IPS DF 6.9 (cell line): ENCODE data around the gene RNLS.

ENCODE experiments used
- DNase-seq: peaks from one replicate; pipeline ENCODE4 v3.0.0-alpha.2; 2013; ENCODE audit warnings: low read depth, low spot score
- H3K27ac ChIP-seq: one replicate; pipeline ENCODE4 v1.5.1; 2013; ENCODE audit warnings: low read length, control low read depth
- H3K27me3 ChIP-seq: 2 replicates; pipeline ENCODE4 v1.6.1; 2013; ENCODE audit warnings: mild to moderate bottlenecking, low read length; ENCODE audit not compliant: control insufficient read depth, insufficient read depth
- H3K36me3 ChIP-seq: 2 replicates; pipeline ENCODE4 v1.6.1; 2013; ENCODE audit warnings: low read length; ENCODE audit not compliant: control insufficient read depth, insufficient read depth
- H3K4me1 ChIP-seq: 2 replicates; pipeline ENCODE4 v1.6.1; 2013; ENCODE audit warnings: low read length; ENCODE audit not compliant: control insufficient read depth, insufficient read depth
- H3K4me3 ChIP-seq: 2 replicates; pipeline ENCODE4 v1.5.1; 2013; ENCODE audit warnings: mild to moderate bottlenecking, low read length
- H3K9me3 ChIP-seq: 2 replicates; pipeline ENCODE4 v1.6.1; 2013; ENCODE audit warnings: low read length, inconsistent platforms; ENCODE audit not compliant: control insufficient read depth, insufficient read depth
- WGBS: extraction: QIAGEN DNeasy Blood & Tissue Kit; methylation state at CpG from one replicate; pipeline ENCODE4 v1.1.7; 2013; ENCODE audit warnings: mixed read lengths, missing lambda C conversion rate; ENCODE audit not compliant: insufficient read length, insufficient coverage; 5-methylcytosine and 5-hydroxymethylcytosine counted together

The RNLS gene

GRCh38 chr10:88431103-88431502 is 152.0 kb downstream of the RNLS start:
- no peak for DNase-seq
- no CpG with 5 or more reads among the region's 1 CpG for WGBS

GRCh38 chr10:88428976-88429375 is 154.1 kb downstream of the RNLS start:
- WGBS, result no CpG with 5 or more reads among the region's 1 CpG
- Histone ChIP-seq H3K27ac (no peak overlapping the region), H3K36me3 (no peaks in the 10 kb centered on the region), H3K9me3 (no peaks in the 10 kb centered on the region), H3K4me1 (no peaks in the 10 kb centered on the region), H3K4me3 (no peak overlapping the region), H3K27me3 (no peaks in the 10 kb centered on the region)
- no peak for DNase-seq

More at GRCh38 chr10:88431103-88431502, 152.0 kb downstream of the RNLS start:
- H3K27me3 ChIP-seq, result no peaks in the 10 kb centered on the region
- H3K4me3 ChIP-seq, result no peak overlapping the region
- no peak overlapping the region for H3K27ac ChIP-seq
- H3K36me3 ChIP-seq, result no peaks in the 10 kb centered on the region
- H3K9me3 ChIP-seq, result no peaks in the 10 kb centered on the region
- H3K4me1 ChIP-seq, result no peaks in the 10 kb centered on the region

GRCh38 chr10:88428442-88428841 is 154.7 kb downstream of the RNLS start:
- DNase-seq, result no peak
- Histone ChIP-seq H3K27me3 (no peaks in the 10 kb centered on the region), H3K9me3 (no peaks in the 10 kb centered on the region), H3K4me3 (no peak overlapping the region), H3K4me1 (no peaks in the 10 kb centered on the region), H3K36me3 (no peaks in the 10 kb centered on the region), H3K27ac (no peak overlapping the region)
- no CpG with 5 or more reads among the region's 1 CpG for WGBS

- no peak overlapping the region for H3K4me3 ChIP-seq
- H3K36me3 ChIP-seq, result no peaks in the 10 kb centered on the region
- no peak for DNase-seq
- no peaks in the 10 kb centered on the region for H3K27me3 ChIP-seq
- no peaks in the 10 kb centered on the region for H3K9me3 ChIP-seq
- H3K4me1 ChIP-seq, result no peaks in the 10 kb centered on the region
- no peak overlapping the region for H3K27ac ChIP-seq
- no CpG with 5 or more reads among the region's 2 CpGs for WGBS
Observed at GRCh38 chr10:88427024-88427423, 156.1 kb downstream of the RNLS start.

GRCh38 chr10:88424881-88425280 is 158.2 kb downstream of the RNLS start:
- DNase-seq, result no peak
- H3K27me3 ChIP-seq, result no peaks in the 10 kb centered on the region
- WGBS, result no CpG with 5 or more reads among the region's 5 CpGs

GRCh38 chr10:88423732-88424131 is 159.4 kb downstream of the RNLS start:
- H3K4me1 ChIP-seq, result 0 out of 2 replicates have a peak, but pooled peaks cover 2% of the 10 kb centered on the region
- no peaks in the 10 kb centered on the region for H3K36me3 ChIP-seq
- no peaks in the 10 kb centered on the region for H3K9me3 ChIP-seq
- no peaks in the 10 kb centered on the region for H3K27me3 ChIP-seq
- H3K27ac ChIP-seq, result no peak overlapping the region
- DNase-seq, result no peak
- no peak overlapping the region for H3K4me3 ChIP-seq

More at GRCh38 chr10:88424881-88425280, 158.2 kb downstream of the RNLS start:
- H3K9me3 ChIP-seq, result no peaks in the 10 kb centered on the region
- H3K4me3 ChIP-seq, result no peak overlapping the region
- no peaks in the 10 kb centered on the region for H3K36me3 ChIP-seq
- no peak overlapping the region for H3K27ac ChIP-seq
- no peaks in the 10 kb centered on the region for H3K4me1 ChIP-seq

- DNase-seq, result no peak
- Histone ChIP-seq H3K27me3 (no peaks in the 10 kb centered on the region), H3K4me3 (no peak overlapping the region), H3K36me3 (no peaks in the 10 kb centered on the region), H3K27ac (no peak overlapping the region), H3K9me3 (no peaks in the 10 kb centered on the region), H3K4me1 (0 out of 2 replicates have a peak, but pooled peaks cover 2% of the 10 kb centered on the region)
- no CpG with 5 or more reads among the region's 4 CpGs for WGBS
Observed at GRCh38 chr10:88421590-88421989, 161.5 kb downstream of the RNLS start.

- Histone ChIP-seq H3K4me3 (no peak overlapping the region), H3K27ac (no peak overlapping the region), H3K9me3 (no peaks in the 10 kb centered on the region), H3K36me3 (no peaks in the 10 kb centered on the region), H3K4me1 (peaks cover 4% of the 10 kb centered on the region; the same call in 1 of the 2 replicates), H3K27me3 (no peaks in the 10 kb centered on the region)
- no peak for DNase-seq
- no CpG with 5 or more reads among the region's 1 CpG for WGBS
Observed at GRCh38 chr10:88418871-88419270, 164.2 kb downstream of the RNLS start.

- no peak for DNase-seq
- Histone ChIP-seq H3K4me1 (peaks cover 4% of the 10 kb centered on the region; the same call in 1 of the 2 replicates), H3K27me3 (no peaks in the 10 kb centered on the region), H3K27ac (no peak overlapping the region), H3K9me3 (no peaks in the 10 kb centered on the region), H3K36me3 (no peaks in the 10 kb centered on the region), H3K4me3 (no peak overlapping the region)
- WGBS, result no CpG with 5 or more reads among the region's 3 CpGs
Observed at GRCh38 chr10:88417387-88418030, 165.6 kb downstream of the RNLS start.

- Histone ChIP-seq H3K4me3 (no peak overlapping the region), H3K27me3 (no peaks in the 10 kb centered on the region), H3K4me1 (peaks cover 4% of the 10 kb centered on the region; the same call in 1 of the 2 replicates), H3K9me3 (no peaks in the 10 kb centered on the region), H3K36me3 (no peaks in the 10 kb centered on the region), H3K27ac (no peak overlapping the region)
- WGBS, result no CpG with 5 or more reads among the region's 1 CpG
- DNase-seq, result no peak
Observed at GRCh38 chr10:88416801-88417200, 166.3 kb downstream of the RNLS start.

GRCh38 chr10:88415533-88416130 is 167.5 kb downstream of the RNLS start:
- H3K9me3 ChIP-seq, result no peaks in the 10 kb centered on the region
- no peak for DNase-seq
- no peak overlapping the region for H3K27ac ChIP-seq
- H3K4me1 ChIP-seq, result peaks cover 4% of the 10 kb centered on the region; the same call in 1 of the 2 replicates
- H3K27me3 ChIP-seq, result no peaks in the 10 kb centered on the region
- no peak overlapping the region for H3K4me3 ChIP-seq
- no peaks in the 10 kb centered on the region for H3K36me3 ChIP-seq
- no CpG with 5 or more reads among the region's 1 CpG for WGBS
